Hepatocyte (in vitro differentiated cells): ENCODE data around the gene HEXIM2. TPM values are rescaled to one million over a fixed set of nuclear protein-coding genes. Genes with fewer than 3 reads are reported as not detected.

Experiments used
- DNase-seq: peaks from one replicate; pipeline ENCODE4 v3.0.0-alpha.2; 2016; ENCODE audit warnings: low spot score
- H2AFZ ChIP-seq: fragments of 200-600 bp; sonication (generic); 2 replicates; pipeline ENCODE4 v1.6.0; 2016; ENCODE audit warnings: antibody characterized with exemption, mild to moderate bottlenecking
- H3K27ac ChIP-seq: fragments of 200-600 bp; sonication (generic); 2 replicates; pipeline ENCODE4 v1.5.1; 2016; ENCODE audit warnings: mild to moderate bottlenecking
- H3K27me3 ChIP-seq: fragments of 200-600 bp; sonication (generic); 2 replicates; pipeline ENCODE4 v1.6.1; 2016
- H3K36me3 ChIP-seq: fragments of 200-600 bp; sonication (generic); replicated peaks from 2 replicates; pipeline ENCODE4 v1.5.1; 2016; ENCODE audit warnings: low read depth; ENCODE audit not compliant: insufficient read depth
- H3K4me1 ChIP-seq: fragments of 200-600 bp; sonication (generic); 2 replicates; pipeline ENCODE4 v1.5.1; 2016; ENCODE audit warnings: mild to moderate bottlenecking, moderate library complexity; ENCODE audit not compliant: insufficient read depth
- H3K4me2 ChIP-seq: fragments of 200-600 bp; sonication (generic); 2 replicates; pipeline ENCODE4 v1.6.0; 2016
- H3K4me3 ChIP-seq: fragments of 200-600 bp; sonication (generic); 2 replicates; pipeline ENCODE4 v1.5.1; 2016; ENCODE audit warnings: mild to moderate bottlenecking
- H3K79me2 ChIP-seq: fragments of 200-600 bp; sonication (generic); 2 replicates; pipeline ENCODE4 v1.6.0; 2017; ENCODE audit warnings: mild to moderate bottlenecking
- H3K9me2 ChIP-seq: fragments of 200-600 bp; sonication (generic); replicated peaks from 2 replicates; pipeline ENCODE4 v1.6.0; 2017; ENCODE audit warnings: mild to moderate bottlenecking; ENCODE audit not compliant: insufficient read depth
- H3K9me3 ChIP-seq: fragments of 200-600 bp; sonication (generic); 2 replicates; pipeline ENCODE4 v1.5.1; 2016; ENCODE audit warnings: low read depth, mild to moderate bottlenecking
- H4K20me1 ChIP-seq: fragments of 200-600 bp; sonication (generic); 2 replicates; pipeline ENCODE4 v1.6.0; 2016; ENCODE audit warnings: mild to moderate bottlenecking; ENCODE audit not compliant: insufficient read depth, poor library complexity, severe bottlenecking
- CTCF ChIP-seq: fragments of 200-600 bp; sonication (generic); IDR thresholded peaks from 2 replicates; pipeline ENCODE4 v1.5.1; 2016; ENCODE audit warnings: antibody characterized with exemption, mild to moderate bottlenecking; ENCODE audit not compliant: poor library complexity
- EZH2 ChIP-seq: fragments of 200-600 bp; sonication (generic); IDR thresholded peaks from 2 replicates; pipeline ENCODE4 v1.6.1; 2016; ENCODE audit warnings: antibody characterized with exemption, mild to moderate bottlenecking, borderline replicate concordance
- EZH2phosphoT487 ChIP-seq: fragments of 200-600 bp; sonication (generic); IDR thresholded peaks from one replicate; pipeline ENCODE4 v1.6.1; 2018; ENCODE audit warnings: antibody characterized with exemption, mild to moderate bottlenecking, low read depth, moderate library complexity; ENCODE audit not compliant: unreplicated experiment, severe bottlenecking
- WGBS: methylation state at CpG from one replicate; pipeline ENCODE4 v1.1.6; 2016; ENCODE audit warnings: low lambda C conversion rate; ENCODE audit errors: missing lambda C conversion rate; 5-methylcytosine and 5-hydroxymethylcytosine counted together
- polyA plus RNA-seq: library from polyadenylated mRNA; unstranded; fragments of >200 nt; fragmentation: Nextera tagmentation; extraction: Ambion mirVana; gene quantifications from 2 replicates; pipeline ENCODE4 v1.2.1, GENCODE V29; 2016
- total RNA-seq: library from RNA; depleted of rRNA; stranded (reverse); fragments of >200 nt; gene quantifications from 2 replicates; pipeline ENCODE4 v1.2.3, GENCODE V29; 2014

Gene HEXIM2
- total and polyA plus RNA-seq, 2 experiments from 2014 or later = 7.6 to 12.2 TPM

DNA sequence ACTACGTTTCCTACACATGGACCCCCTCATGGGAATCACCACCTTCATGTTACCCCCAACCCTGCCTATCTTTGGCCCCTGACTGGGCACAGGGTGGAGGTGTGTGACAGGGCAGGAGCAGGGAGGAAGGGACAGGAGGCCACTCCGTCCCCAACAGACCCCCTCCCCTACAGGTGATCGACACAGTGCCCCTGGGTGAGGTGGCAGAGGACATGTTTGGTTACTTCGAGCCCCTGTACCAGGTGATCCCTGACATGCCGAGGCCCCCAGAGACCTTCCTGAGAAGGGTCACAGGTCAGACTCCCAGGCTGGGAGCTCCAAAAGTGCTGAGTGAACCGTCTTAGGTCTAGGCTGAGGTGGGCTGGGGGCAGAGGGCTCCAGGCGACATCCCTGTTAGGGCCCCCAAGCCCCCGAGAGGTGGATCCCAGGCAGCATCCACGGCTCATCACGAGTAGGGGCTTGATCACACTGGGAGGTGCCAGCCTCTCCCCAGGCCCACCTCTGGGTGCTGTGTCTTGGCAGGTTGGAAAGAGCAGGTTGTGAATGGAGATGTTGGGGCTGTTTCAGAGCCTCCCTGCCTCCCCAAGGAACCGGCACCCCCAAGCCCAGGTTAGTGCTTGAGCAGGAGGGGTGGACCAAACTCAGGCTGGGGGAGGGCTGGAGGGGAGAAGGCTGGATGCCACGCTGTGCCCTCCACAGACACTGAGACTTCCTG lies 24.7 kb upstream of the HEXIM2 start:
- no peaks in the 10 kb centered on the region for H3K9me3 ChIP-seq
- WGBS = 92% methylated on average over 12 of the region's 12 CpGs
- H3K27me3 ChIP-seq = no peaks in the 10 kb centered on the region
- no peaks in the 10 kb centered on the region for H3K9me2 ChIP-seq
- no peak overlapping the region for H3K27ac ChIP-seq
- no peaks in the 10 kb centered on the region for H4K20me1 ChIP-seq
- DNase-seq = no peak
- H3K4me3 ChIP-seq = no peak overlapping the region
- H3K36me3 ChIP-seq = no peaks in the 10 kb centered on the region
- H2AFZ ChIP-seq = no peak overlapping the region
- TF ChIP-seq EZH2phosphoT487 (no peak), CTCF (no peak), EZH2 (no peak)
- H3K79me2 ChIP-seq = peaks cover 6% of the 10 kb centered on the region
- no peak overlapping the region for H3K4me2 ChIP-seq
- peaks cover 7% of the 10 kb centered on the region for H3K4me1 ChIP-seq

DNA sequence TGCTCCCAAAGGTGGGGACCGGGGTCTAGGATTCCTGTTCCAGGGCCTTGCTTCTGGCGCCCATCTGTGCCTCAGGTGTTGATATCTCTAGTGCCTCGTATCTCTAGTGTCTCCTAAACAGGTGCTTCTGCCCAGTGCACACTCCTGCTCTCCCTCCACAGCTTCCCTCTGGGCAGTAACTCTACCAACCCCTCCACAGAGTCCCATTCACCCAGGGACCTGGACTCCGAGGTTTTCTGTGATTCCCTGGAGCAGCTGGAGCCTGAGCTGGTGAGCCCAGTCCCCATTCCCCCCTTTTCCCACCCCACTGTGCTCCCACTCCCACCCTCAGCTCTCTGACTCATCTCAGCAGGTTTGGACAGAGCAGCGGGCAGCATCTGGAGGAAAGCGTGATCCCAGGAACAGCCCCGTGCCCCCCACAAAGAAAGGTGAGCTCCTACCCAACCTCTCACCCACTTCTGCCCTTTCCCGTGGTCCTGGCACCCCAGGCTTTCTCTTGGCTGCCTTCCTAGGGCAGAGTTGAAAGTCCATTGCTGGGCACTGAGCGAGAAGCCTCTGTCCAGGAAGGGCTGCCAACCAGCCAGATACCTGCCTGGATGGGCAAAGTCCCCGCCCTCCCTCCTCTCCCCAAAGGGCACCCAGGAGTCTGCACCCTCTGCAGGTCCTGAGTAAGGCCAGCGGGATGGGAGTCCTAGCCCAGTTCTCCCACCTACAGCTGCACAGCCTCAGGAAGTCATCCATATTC lies 23.9 kb upstream of the HEXIM2 start:
- no peak overlapping the region for H3K4me2 ChIP-seq
- H3K27me3 ChIP-seq = no peaks in the 10 kb centered on the region
- H3K4me3 ChIP-seq = no peak overlapping the region
- TF ChIP-seq CTCF (no peak), EZH2 (no peak), EZH2phosphoT487 (no peak)
- DNase-seq = no peak
- no peak overlapping the region for H2AFZ ChIP-seq
- H3K36me3 ChIP-seq = no peaks in the 10 kb centered on the region
- no peak overlapping the region for H3K27ac ChIP-seq
- no peaks in the 10 kb centered on the region for H3K9me2 ChIP-seq
- H3K9me3 ChIP-seq = no peaks in the 10 kb centered on the region
- WGBS = 87% methylated on average over 11 of the region's 11 CpGs
- peaks cover 4% of the 10 kb centered on the region for H3K79me2 ChIP-seq
- peaks cover 7% of the 10 kb centered on the region for H3K4me1 ChIP-seq
- no peaks in the 10 kb centered on the region for H4K20me1 ChIP-seq

DNA sequence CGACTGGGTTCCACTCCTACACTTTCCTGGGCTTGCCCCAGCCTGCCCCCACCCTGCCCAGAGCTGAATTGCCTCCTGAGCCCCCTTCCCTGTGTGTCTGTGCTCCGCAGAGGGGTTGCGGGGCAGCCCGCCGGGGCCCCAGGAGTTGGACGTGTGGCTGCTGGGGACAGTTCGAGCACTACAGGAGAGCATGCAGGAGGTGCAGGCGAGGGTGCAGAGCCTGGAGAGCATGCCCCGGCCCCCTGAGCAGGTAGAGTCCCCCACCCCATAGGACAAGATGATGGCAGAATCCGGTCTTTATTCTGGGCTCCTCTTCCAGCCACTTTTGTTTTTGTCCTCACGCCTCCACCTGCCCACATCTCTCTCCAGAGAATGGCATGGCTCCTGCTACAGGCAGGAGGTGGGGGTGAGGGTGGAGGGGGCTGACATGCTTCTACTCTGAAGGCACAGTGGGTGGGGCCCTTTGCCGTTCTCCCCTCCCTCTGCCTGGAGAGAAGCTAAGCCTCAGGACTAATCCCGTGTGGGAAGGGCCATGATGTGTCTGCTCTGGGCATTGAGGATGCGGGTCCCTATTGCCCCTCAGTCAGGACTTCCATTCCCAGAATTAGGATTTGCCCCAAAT lies 22.7 kb upstream of the HEXIM2 start:
- H2AFZ ChIP-seq = no peak overlapping the region
- no peaks in the 10 kb centered on the region for H3K36me3 ChIP-seq
- no peaks in the 10 kb centered on the region for H3K9me2 ChIP-seq
- TF ChIP-seq CTCF = no peak
- TF ChIP-seq EZH2phosphoT487 = no peak
- no peak for TF ChIP-seq EZH2
- H3K27ac ChIP-seq = no peak overlapping the region
- H3K79me2 ChIP-seq = peaks cover 4% of the 10 kb centered on the region
- no peak overlapping the region for H3K4me3 ChIP-seq
- no peaks in the 10 kb centered on the region for H4K20me1 ChIP-seq
- DNase-seq = no peak
- no peak overlapping the region for H3K4me2 ChIP-seq
- no peaks in the 10 kb centered on the region for H3K27me3 ChIP-seq
- no peaks in the 10 kb centered on the region for H3K9me3 ChIP-seq
- 81% methylated on average over 10 of the region's 14 CpGs for WGBS
- peaks cover 15% of the 10 kb centered on the region for H3K4me1 ChIP-seq
